K562 (cell line): Measurements from ENCODE around the gene POLR1A. TPM values are rescaled to one million over a fixed set of nuclear protein-coding genes. Genes with fewer than 3 reads are reported as not detected.
A peak's percentile ranks its signal among the peaks of the same experiment; 100 is the strongest.

Experiments used
- ATAC-seq: fragments of 200-7000 bp; cut with Tn5 transposase; 3 replicates; pipeline ENCODE4 v1.9.1; 2020; ENCODE audit warnings: moderate library complexity
- BruUV-seq: library from RNA; stranded (reverse); fragments of 400-500 nt; replicated peaks from 2 replicates; lab custom pipeline; 2021; lab: Mats Ljungman, UMichigan
- CTCF ChIA-PET: fragments of 300-600 bp; formaldehyde crosslinking; extraction: SDS; loops from one replicate; lab custom pipeline; 2021; ENCODE audit warnings: low intra/inter-chr PET ratio; lab: Yijun Ruan, JAX
- POLR2A ChIA-PET: fragments of 300-600, 350-650 bp; sonication (Branson Sonifier 250); formaldehyde crosslinking; extraction: SDS; loops from one replicate; lab custom pipeline; 2021; ENCODE audit warnings: antibody characterized with exemption, inconsistent platforms; lab: Yijun Ruan, JAX
- DNase-seq, 4 experiments: peaks; one replicate each; pipeline versions ENCODE4 v3.0.0 to v3.0.0-alpha.2; 2011 to 2018; ENCODE audit warnings: low spot score in 3 of 4, mixed read lengths in 3 of 4; ENCODE audit errors: extremely low read depth in 1 of 4
- FAIRE-seq: peaks from 2 replicates; lab custom pipeline; 2011; peaks lifted over from hg19 to GRCh38; lab: Jason Lieb, UNC
- H2AFZ ChIP-seq: 2 replicates; pipeline ENCODE4 v1.6.0; 2011; ENCODE audit warnings: low read depth, low read length, control low read depth, inconsistent platforms
- H3K27ac ChIP-seq: fragments of 200-600 bp; 3 replicates; pipeline ENCODE4 v1.8.0; 2011; ENCODE audit warnings: low read depth, mild to moderate bottlenecking, control low read depth, inconsistent platforms, low read length, moderate library complexity, mixed read lengths; ENCODE audit errors: extremely low read depth
- H3K27me3 ChIP-seq, 2 experiments: fragments of 300-600 bp in 1 of 2; 2 replicates in 1 of 2; 3 replicates in 1 of 2; pipeline versions ENCODE4 v1.6.0 to v1.8.0; 2011; ENCODE audit warnings: inconsistent platforms in 2 of 2, low read length in 2 of 2, mild to moderate bottlenecking in 1 of 2, mixed read lengths in 1 of 2, moderate library complexity in 1 of 2; ENCODE audit not compliant: control insufficient read depth in 2 of 2, insufficient read depth in 2 of 2
- H3K36me3 ChIP-seq: fragments of 300-600 bp; 3 replicates; pipeline ENCODE4 v1.8.0; 2011; ENCODE audit warnings: mild to moderate bottlenecking, low read length, inconsistent platforms; ENCODE audit not compliant: control insufficient read depth, insufficient read depth
- H3K4me1 ChIP-seq, 2 experiments: fragments of 200-600 bp in 1 of 2; replicated peaks in 1 of 2; 2 replicates in 1 of 2; 3 replicates in 1 of 2; pipeline versions ENCODE4 v1.5.1 to v1.8.0; 2011; ENCODE audit warnings: inconsistent platforms in 2 of 2, low read length in 2 of 2, mild to moderate bottlenecking in 1 of 2, mixed read lengths in 1 of 2, moderate library complexity in 1 of 2; ENCODE audit not compliant: control insufficient read depth in 2 of 2, insufficient read depth in 2 of 2
- H3K4me2 ChIP-seq: 2 replicates; pipeline ENCODE4 v1.6.1; 2011; ENCODE audit warnings: low read length, control low read depth, inconsistent platforms, mixed read lengths; ENCODE audit not compliant: insufficient read depth
- H3K4me3 ChIP-seq: fragments of 200-600 bp; sonication (generic), shearing (Covaris generic); 2 replicates; pipeline ENCODE4 v1.5.1; 2016; ENCODE audit warnings: control low read depth, inconsistent platforms
- H3K79me2 ChIP-seq: fragments of 200-600 bp; 3 replicates; pipeline ENCODE4 v1.8.0; 2011; ENCODE audit warnings: low read length, inconsistent platforms; ENCODE audit not compliant: control insufficient read depth, insufficient read depth
- H3K9ac ChIP-seq, 2 experiments: 2 replicates each; pipeline versions ENCODE4 v1.6.0 to v1.6.1; 2011; ENCODE audit warnings: low read depth in 2 of 2, low read length in 2 of 2, control low read depth in 1 of 2, inconsistent platforms in 1 of 2, mild to moderate bottlenecking in 1 of 2, mixed read lengths in 1 of 2; ENCODE audit not compliant: insufficient read depth in 1 of 2
- H3K9me1 ChIP-seq: one replicate; pipeline ENCODE4 v1.6.0; 2011; ENCODE audit warnings: inconsistent platforms, mild to moderate bottlenecking, low read length, moderate library complexity; ENCODE audit not compliant: control insufficient read depth, insufficient read depth
- H3K9me3 ChIP-seq: replicated peaks from 2 replicates; pipeline ENCODE4 v1.5.1; 2011; ENCODE audit warnings: low read depth, low read length, inconsistent platforms; ENCODE audit not compliant: control insufficient read depth, insufficient read depth
- H4K20me1 ChIP-seq: replicated peaks from 2 replicates; pipeline ENCODE4 v1.6.1; 2011; ENCODE audit warnings: low read length, inconsistent platforms, mixed read lengths; ENCODE audit not compliant: control insufficient read depth, insufficient read depth
- CEBPG ChIP-seq, 3 experiments: fragments of 200-800 bp in 1 of 3; sonication (Bioruptor generic) in 1 of 3; sonication (generic) in 1 of 3; formaldehyde crosslinking in 1 of 3; IDR thresholded peaks in 2 of 3; conservative IDR thresholded peaks in 1 of 3; 2 replicates each; pipeline versions ENCODE4 v1.6.1 to v1.8.0; 2016 to 2022; ENCODE audit warnings: missing compliant biosample characterization in 2 of 3, missing genetic modification characterization in 2 of 3, mild to moderate bottlenecking in 1 of 3, missing genetic modification reagents in 1 of 3
- E2F1 ChIP-seq: sonication (generic); formaldehyde crosslinking; IDR thresholded peaks from 2 replicates; pipeline ENCODE4 v1.8.1; 2023; ENCODE audit warnings: mild to moderate bottlenecking, missing genetic modification reagents, moderate library complexity
- ELK3 ChIP-seq: fragments of 450-650 bp; formaldehyde crosslinking; IDR thresholded peaks from 2 replicates; pipeline ENCODE4 v1.4.0; 2020; ENCODE audit warnings: mild to moderate bottlenecking
- NONO ChIP-seq, 2 experiments: fragments of 200-400 bp in 1 of 2; fragments of 450-650 bp in 1 of 2; formaldehyde crosslinking in 1 of 2; IDR thresholded peaks; 2 replicates each; pipeline ENCODE4 v1.6.1; 2017; ENCODE audit warnings: low read depth in 2 of 2, mild to moderate bottlenecking in 2 of 2, moderate library complexity in 2 of 2, low read length in 1 of 2
- TOE1 ChIP-seq, 2 experiments: fragments of 450-650 bp in 1 of 2; sonication (generic) in 1 of 2; formaldehyde crosslinking in 1 of 2; IDR thresholded peaks; 2 replicates each; pipeline versions ENCODE4 v1.7.1 to v1.8.0; 2016 to 2022; ENCODE audit warnings: borderline replicate concordance in 2 of 2, mild to moderate bottlenecking in 2 of 2, antibody characterized with exemption in 1 of 2, inconsistent platforms in 1 of 2, low read depth in 1 of 2, missing genetic modification reagents in 1 of 2, moderate library complexity in 1 of 2
- ZBED1 ChIP-seq: IDR thresholded peaks from 2 replicates; pipeline ENCODE4 v1.6.1; 2014
- ZNF717 ChIP-seq: fragments of 250-450 bp; sonication (Bioruptor Pico); IDR thresholded peaks from 2 replicates; pipeline ENCODE4 v1.5.0; 2021
- WGBS: fragments of 100-300 bp; shearing (Covaris generic); methylation state at CpG from one replicate; pipeline ENCODE4 v1.1.6; 2016; ENCODE audit warnings: low coverage, mixed read lengths; ENCODE audit not compliant: insufficient coverage; ENCODE audit errors: missing lambda C conversion rate; 5-methylcytosine and 5-hydroxymethylcytosine counted together
- in situ Hi-C: fragments of 300-500 bp; cut with MboI; formaldehyde crosslinking; loops from 4 replicates; pipeline ENCODE4 v1.15.0; 2018; ENCODE audit warnings: inconsistent platforms, mixed read lengths
- intact Hi-C: fragments of 100-400 bp; cut with micrococcal nuclease; formaldehyde crosslinking; loops from 2 replicates; pipeline ENCODE4 v1.14.2; 2022
- polyA plus RNA-seq, 8 experiments: library from polyadenylated mRNA; depleted of rRNA in 4 of 8; stranded (reverse) in 5 of 8; unstranded in 3 of 8; fragments of >200 nt; fragmentation: Nextera tagmentation in 2 of 8; fragmentation: Illumina TruSeq in 1 of 8; extraction: Ambion mirVana in 2 of 8; extraction: Trizol in 1 of 8; gene quantifications; 2 replicates each; pipeline versions ENCODE4 v1.2.1 to v1.2.3, GENCODE V29; 2011 to 2014; ENCODE audit warnings: inconsistent platforms in 1 of 8, missing spikeins in 1 of 8
- total RNA-seq, 7 experiments: library from RNA; depleted of rRNA in 6 of 7; stranded (reverse); fragments of >200 nt in 6 of 7; fragmentation: Illumina TruSeq in 2 of 7; extraction: Trizol in 2 of 7; gene quantifications; 2 replicates each; pipeline versions ENCODE4 v1.2.1 to v1.2.3, GENCODE V29; 2011 to 2021; ENCODE audit warnings: low replicate concordance in 1 of 7

Gene POLR1A
- total and polyA plus RNA-seq, 9 of the 15 experiments (the other 6 are each of a cell fraction or from before 2014, with no cell fraction given) = 3.0 to 72.1 (median 21.8) TPM

GRCh38 chr2:86123328-86123925, 17.7 kb upstream of the POLR1A start:
- no peak overlapping the region for H3K27ac ChIP-seq
- no peak for DNase-seq
- no peak overlapping the region for H3K9ac ChIP-seq
- no peaks in the 10 kb centered on the region for H3K9me3 ChIP-seq
- H3K27me3 ChIP-seq = no peaks in the 10 kb centered on the region
- no peaks in the 10 kb centered on the region for H3K4me1 ChIP-seq
- H3K4me3 ChIP-seq = no peak overlapping the region
- BruUV-seq = no TSS peak
- no peak for ATAC-seq
- TF ChIP-seq ZBED1 (no peak), E2F1 (CRISPR knock-in tag) (no peak), NONO (IDR thresholded peaks at IDR 0.05; ENCODE audit: low read depth in 2 of 2, low read length in 1 of 2) (no peak), ZNF717 (CRISPR knock-in tag) (no peak), CEBPG (CRISPR knock-in tag; IDR thresholded peaks at IDR 0.05) (no peak), CEBPG (tag; conservative IDR thresholded peaks at IDR 0.05 in 1 of 2, IDR thresholded peaks at IDR 0.05 in 1 of 2) (0 out of 4 replicates have a peak, but pooled peaks of 1 of the 2 experiments have one; percentile 25), ELK3 (no peak), TOE1 (IDR thresholded peaks at IDR 0.05; ENCODE audit: borderline replicate concordance) (no peak), TOE1 (CRISPR knock-in tag; IDR thresholded peaks at IDR 0.05; ENCODE audit: borderline replicate concordance, low read depth) (no peak)
- no peaks in the 10 kb centered on the region for H4K20me1 ChIP-seq
- ChIA-PET CTCF (no interaction called here), POLR2A (no interaction called here)
- H3K9me1 ChIP-seq = no peaks in the 10 kb centered on the region
- 96% methylated on average over 5 of the region's 5 CpGs for WGBS
- intact Hi-C loops (no loop called here), in situ Hi-C loops (no loop called here)
- H3K79me2 ChIP-seq = no peaks in the 10 kb centered on the region; the same call in 2 of the 3 replicates
- no peak overlapping the region for H2AFZ ChIP-seq
- FAIRE-seq = no peak
- H3K4me2 ChIP-seq = no peak overlapping the region
- peaks cover 99% of the 10 kb centered on the region for H3K36me3 ChIP-seq
